GM12874 (cell line): Measurements from ENCODE around the gene PI3.

Experiments
- TF ChIP-seq, protein P1 (sequence below): IDR thresholded peaks from 2 replicates; pipeline ENCODE4 v1.5.1; 2011; ENCODE audit warnings: low read depth, mild to moderate bottlenecking, control low read depth, low read length, moderate library complexity; ENCODE audit not compliant: insufficient read depth

PI3 gene, protein sequence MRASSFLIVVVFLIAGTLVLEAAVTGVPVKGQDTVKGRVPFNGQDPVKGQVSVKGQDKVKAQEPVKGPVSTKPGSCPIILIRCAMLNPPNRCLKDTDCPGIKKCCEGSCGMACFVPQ

DNA sequence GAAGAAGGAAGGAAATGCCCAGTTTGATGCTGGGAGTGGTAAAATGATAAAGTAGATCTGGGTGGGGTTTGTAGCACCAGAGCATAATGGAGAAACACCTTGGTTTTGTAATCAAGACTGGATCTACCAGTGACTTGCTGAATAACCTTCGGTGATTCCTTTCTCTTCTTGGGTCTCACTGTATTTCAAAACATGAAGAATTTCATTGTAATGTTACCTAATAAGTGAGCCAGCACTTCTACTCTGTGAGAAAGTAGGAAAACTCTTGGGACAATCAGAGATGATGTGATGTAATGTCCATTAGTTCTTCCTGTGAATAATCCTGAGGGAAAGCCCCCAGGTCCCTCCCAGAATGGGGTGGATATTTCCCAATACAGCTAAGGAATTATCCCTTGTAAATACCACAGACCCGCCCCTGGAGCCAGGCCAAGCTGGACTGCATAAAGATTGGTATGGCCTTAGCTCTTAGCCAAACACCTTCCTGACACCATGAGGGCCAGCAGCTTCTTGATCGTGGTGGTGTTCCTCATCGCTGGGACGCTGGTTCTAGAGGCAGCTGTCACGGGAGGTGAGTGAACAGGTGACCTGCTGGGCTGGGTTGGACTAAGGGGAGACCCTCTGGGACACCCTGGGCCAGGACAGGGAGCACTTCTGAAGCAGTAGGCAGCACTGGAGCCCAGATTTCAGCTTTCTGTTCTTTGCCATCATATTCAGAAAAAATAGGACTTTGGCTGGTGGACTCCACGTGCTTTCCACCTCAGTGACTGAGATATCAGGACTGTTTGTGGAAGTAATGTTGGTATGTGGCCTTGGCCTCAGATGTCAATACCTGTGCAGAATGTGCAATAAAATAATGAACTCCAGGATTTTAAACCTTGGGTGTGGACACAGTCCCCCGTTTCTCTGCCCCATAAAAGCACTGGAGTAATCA is at the start of gene PI3:
PI3 (plus strand) TSS at position 469 of the 931 bp plus-strand sequence; CDS start at position 490, 21 bp downstream.
- TF ChIP-seq, protein P1, sequence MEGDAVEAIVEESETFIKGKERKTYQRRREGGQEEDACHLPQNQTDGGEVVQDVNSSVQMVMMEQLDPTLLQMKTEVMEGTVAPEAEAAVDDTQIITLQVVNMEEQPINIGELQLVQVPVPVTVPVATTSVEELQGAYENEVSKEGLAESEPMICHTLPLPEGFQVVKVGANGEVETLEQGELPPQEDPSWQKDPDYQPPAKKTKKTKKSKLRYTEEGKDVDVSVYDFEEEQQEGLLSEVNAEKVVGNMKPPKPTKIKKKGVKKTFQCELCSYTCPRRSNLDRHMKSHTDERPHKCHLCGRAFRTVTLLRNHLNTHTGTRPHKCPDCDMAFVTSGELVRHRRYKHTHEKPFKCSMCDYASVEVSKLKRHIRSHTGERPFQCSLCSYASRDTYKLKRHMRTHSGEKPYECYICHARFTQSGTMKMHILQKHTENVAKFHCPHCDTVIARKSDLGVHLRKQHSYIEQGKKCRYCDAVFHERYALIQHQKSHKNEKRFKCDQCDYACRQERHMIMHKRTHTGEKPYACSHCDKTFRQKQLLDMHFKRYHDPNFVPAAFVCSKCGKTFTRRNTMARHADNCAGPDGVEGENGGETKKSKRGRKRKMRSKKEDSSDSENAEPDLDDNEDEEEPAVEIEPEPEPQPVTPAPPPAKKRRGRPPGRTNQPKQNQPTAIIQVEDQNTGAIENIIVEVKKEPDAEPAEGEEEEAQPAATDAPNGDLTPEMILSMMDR, result no peak

DNA sequence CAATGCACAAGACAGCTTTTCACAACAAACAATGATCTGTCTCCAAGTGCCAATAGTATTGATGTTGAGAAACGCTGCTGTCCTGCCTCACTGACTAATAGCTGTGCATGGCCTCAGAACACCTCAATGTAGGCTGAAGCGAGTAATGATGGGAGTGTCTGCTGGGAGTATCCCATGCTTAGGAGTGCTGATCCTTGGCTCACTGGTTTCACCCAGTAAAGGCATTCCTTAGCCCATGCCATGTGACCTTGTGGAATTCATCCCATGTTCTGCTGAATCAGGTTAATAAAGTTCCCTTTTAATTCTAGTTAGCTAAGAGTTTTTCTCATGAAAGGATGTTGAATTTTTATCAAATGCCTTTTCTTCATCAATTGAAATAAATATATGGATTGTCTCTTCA is 46.6 kb upstream of the PI3 start:
- TF ChIP-seq, protein P1, result no peak

DNA sequence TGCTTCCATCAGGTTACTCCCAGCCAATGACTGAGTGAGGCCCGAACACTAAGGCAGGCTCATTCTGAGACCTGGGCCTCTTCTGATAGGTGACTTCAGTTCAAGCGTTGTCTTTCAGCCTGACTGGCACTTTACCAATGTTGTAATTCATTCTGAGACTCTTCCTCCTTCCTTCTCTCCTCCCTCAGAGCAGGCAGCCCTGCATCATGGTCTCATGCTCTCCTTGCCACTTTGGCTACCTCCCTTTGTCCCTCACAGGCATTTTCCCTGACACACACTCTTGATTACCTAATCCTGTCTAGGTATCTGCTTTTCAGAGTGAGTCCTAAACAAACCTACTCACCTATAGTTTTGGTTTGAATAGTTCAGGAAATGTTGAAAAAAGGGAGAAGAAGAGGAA is 37.8 kb upstream of the PI3 start:
- TF ChIP-seq, protein P1, result no peak

DNA sequence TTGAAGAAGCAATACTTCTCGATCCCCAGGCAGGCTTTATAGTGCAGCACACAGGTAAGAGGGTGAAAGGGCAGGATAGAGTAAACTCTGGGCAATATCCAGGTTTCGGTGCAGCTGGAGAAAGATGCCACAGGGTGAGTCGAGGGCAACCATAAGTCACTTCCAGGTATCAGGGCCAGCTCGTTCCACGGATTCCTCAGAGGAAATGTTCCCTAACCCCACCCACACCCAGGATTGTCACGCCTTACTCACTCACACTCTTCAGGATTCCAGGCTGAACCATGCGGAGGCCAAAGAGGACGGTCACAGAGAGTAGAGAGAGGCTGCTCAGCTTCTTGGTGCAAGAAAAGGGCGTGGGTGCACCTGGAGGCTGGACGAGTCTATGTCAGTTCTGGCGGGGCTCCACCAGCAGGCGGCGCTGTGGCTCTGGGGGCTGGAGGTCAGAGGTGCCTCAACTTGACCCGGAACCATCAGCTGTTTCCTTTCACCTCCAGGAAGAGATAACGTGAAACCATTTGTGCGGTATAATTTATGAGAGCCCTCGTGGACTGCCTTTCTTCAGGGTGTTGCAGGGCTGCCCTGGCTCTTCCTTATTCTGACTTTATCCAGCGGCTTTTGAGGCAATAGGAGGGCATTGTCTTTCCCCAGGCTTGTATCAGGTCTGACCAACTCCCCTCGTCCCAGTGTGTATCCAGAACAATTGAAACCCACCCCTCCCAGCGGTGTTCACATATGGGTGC is 36.0 kb upstream of the PI3 start:
- TF ChIP-seq, protein P1, result peak; percentile 84

DNA sequence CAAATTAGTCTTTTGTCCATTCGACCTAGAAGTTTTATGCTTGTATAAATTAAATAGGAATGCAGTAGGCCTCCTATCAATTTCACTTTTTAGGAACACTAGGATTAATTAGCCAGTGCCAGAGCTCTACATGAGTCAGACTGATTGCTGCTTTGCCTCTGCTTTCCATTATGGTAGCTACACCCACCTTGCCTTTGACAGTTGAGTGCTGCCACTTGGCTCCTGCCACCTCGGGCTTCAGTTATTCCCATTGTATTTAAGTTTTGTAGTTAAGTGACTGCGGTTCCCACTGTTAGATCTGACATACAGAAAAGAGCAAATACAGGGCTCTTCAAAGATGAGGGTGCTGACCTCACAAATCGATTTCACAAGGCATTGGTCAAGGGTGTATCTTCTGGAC is 33.9 kb upstream of the PI3 start:
- TF ChIP-seq, protein P1, result no peak

DNA sequence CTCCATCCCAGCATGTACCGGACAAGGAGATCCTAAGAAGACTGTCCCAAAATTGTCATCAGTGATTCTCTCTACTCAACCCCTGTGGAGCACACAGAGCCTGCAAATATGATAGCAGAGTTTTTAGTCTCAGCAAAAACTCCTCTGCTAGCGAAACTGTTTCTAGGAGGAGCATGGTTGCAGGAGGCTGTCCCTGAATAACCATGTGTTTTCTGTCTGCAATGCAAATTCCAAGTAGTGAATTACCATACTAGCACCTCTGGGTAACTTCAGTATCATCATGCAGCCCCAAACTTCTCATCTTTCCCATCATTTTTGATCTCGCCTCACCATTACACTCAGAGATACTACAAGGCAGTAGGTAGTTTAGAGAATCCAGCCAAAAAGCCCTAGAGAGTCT is 25.6 kb upstream of the PI3 start:
- TF ChIP-seq, protein P1, result no peak

DNA sequence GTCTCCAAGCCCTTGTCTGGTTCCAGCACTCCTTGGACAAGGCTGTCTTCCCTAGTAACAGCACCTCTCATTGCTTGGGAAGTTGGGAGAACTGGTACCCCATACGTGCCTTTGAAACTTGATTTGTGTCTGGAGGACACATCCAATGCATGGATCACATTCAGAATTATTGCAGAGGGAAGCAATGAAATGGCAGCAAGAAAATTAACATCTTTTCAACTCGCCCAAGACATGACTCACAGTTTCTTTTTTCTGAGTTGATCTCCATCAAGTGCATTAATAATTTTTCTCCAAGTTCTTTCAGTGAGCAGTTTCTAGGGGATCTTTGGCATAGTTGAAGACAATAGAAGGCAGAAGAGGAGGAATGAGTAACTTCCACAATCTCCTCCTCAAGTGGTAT is 22.3 kb upstream of the PI3 start:
- TF ChIP-seq, protein P1, result no peak
